ENCODE results near the gene PTPRM. TPM values are rescaled to one million over a fixed set of nuclear protein-coding genes. Genes with fewer than 3 reads are reported as not detected.

The PTPRM gene
- total and polyA plus RNA-seq, 2 experiments from 2014 or later: 1.6 to 5.3 TPM

- TF ChIP-seq ZNF462 (CRISPR knock-in tag; IDR thresholded peaks at IDR 0.05) (no peak), JUNB (IDR thresholded peaks at IDR 0.05; ENCODE audit: unreplicated experiment) (no peak), EZH2phosphoT487 (IDR thresholded peaks at IDR 0.05; ENCODE audit: unreplicated experiment) (no peak), NANOG (IDR thresholded peaks at IDR 0.05; ENCODE audit: borderline replicate concordance) (no peak), CREB1 (CRISPR knock-in tag; IDR thresholded peaks at IDR 0.05; ENCODE audit: low read depth) (no peak)
These were observed 600.6 kb downstream of the PTPRM start (continued) for GRCh38 chr18:8167673-8168072.

GRCh38 chr18:8169722-8170121 lies 602.6 kb downstream of the PTPRM start:
- H3K27me3 Mint-ChIP-seq (ENCODE audit: insufficient read depth, low read depth, poor library complexity): no peaks in the 10 kb centered on the region
- Histone ChIP-seq H4K20me1 (replicated peaks; ENCODE audit: insufficient read depth) (no peaks in the 10 kb centered on the region), H3K4me2 (no peak overlapping the region), H3K36me3 (ENCODE audit: insufficient read depth) (no peaks in the 10 kb centered on the region), H3K79me2 (replicated peaks; ENCODE audit: insufficient read depth) (no peaks in the 10 kb centered on the region), H3K4me3 (no peak overlapping the region), H3K9me2 (ENCODE audit: insufficient read depth) (no peaks in the 10 kb centered on the region), H3K27me3 (ENCODE audit: insufficient read depth) (no peaks in the 10 kb centered on the region), H2AFZ (no peak overlapping the region), H3K4me1 (ENCODE audit: insufficient read depth) (0 out of 2 replicates have a peak, but pooled peaks cover 4% of the 10 kb centered on the region), H3K27ac (ENCODE audit: low read depth) (no peak overlapping the region), H3F3A (replicated peaks; ENCODE audit: low read depth) (no peaks in the 10 kb centered on the region)
- H3K9me3 Mint-ChIP-seq: no peaks in the 10 kb centered on the region
- no peak for ATAC-seq
- peaks cover 2% of the 10 kb centered on the region; the same call in 2 of the 3 replicates for H3K4me1 Mint-ChIP-seq
- no peak for DNase-seq (ENCODE audit: low spot score)
- no peaks in the 10 kb centered on the region for H3K36me3 Mint-ChIP-seq (ENCODE audit: low read depth)
- no peak overlapping the region for H3K27ac Mint-ChIP-seq
- H3K4me3 Mint-ChIP-seq: no peak overlapping the region
- TF ChIP-seq POLR2AphosphoS5 (IDR thresholded peaks at IDR 0.05; ENCODE audit: low read depth) (no peak), EZH2 (IDR thresholded peaks at IDR 0.05; ENCODE audit: low read depth, unreplicated experiment) (no peak), ZNF114 (CRISPR knock-in tag; IDR thresholded peaks at IDR 0.05) (no peak), ZNF331 (CRISPR knock-in tag; IDR thresholded peaks at IDR 0.05; ENCODE audit: low read depth) (no peak), CREB1 (CRISPR knock-in tag; IDR thresholded peaks at IDR 0.05; ENCODE audit: low read depth) (no peak), EZH2phosphoT487 (IDR thresholded peaks at IDR 0.05; ENCODE audit: unreplicated experiment) (no peak), CTCF (conservative IDR thresholded peaks at IDR 0.05; ENCODE audit: low read depth in 2 of 2) (no peak), ETS1 (IDR thresholded peaks at IDR 0.05) (no peak), NANOG (IDR thresholded peaks at IDR 0.05; ENCODE audit: borderline replicate concordance) (no peak), REST (IDR thresholded peaks at IDR 0.05; ENCODE audit: unreplicated experiment) (no peak)
